HepG2 (cell line): ENCODE measurements around the gene MS4A18. TPM values are rescaled to one million over a fixed set of nuclear protein-coding genes. Genes with fewer than 3 reads are reported as not detected.

Experiments used
- ATAC-seq: fragments of 200-7000 bp; cut with Tn5 transposase; 3 replicates; pipeline ENCODE4 v1.9.1; 2020; ENCODE audit warnings: mild to moderate bottlenecking, moderate library complexity
- BruUV-seq: library from RNA; stranded (reverse); fragments of 400-500 nt; replicated peaks from 2 replicates; lab custom pipeline; 2021; lab: Mats Ljungman, UMichigan
- CTCF ChIA-PET: fragments of 300-600 bp; formaldehyde crosslinking; extraction: SDS; loops from one replicate; lab custom pipeline; 2021; ENCODE audit warnings: low total read pairs, inconsistent platforms, low intra/inter-chr PET ratio; lab: Yijun Ruan, JAX
- POLR2A ChIA-PET: fragments of 350-600 bp; sonication (Branson Sonifier 250); formaldehyde crosslinking; loops from one replicate; lab custom pipeline; 2020; ENCODE audit warnings: antibody characterized with exemption, inconsistent platforms; lab: Yijun Ruan, JAX
- DNase-seq: peaks from one replicate; pipeline ENCODE4 v3.0.0-alpha.2; 2015; ENCODE audit warnings: low spot score
- FAIRE-seq: peaks from 3 replicates; lab custom pipeline; 2011; peaks lifted over from hg19 to GRCh38; lab: Jason Lieb, UNC
- H2AFZ ChIP-seq: one replicate; pipeline ENCODE4 v1.6.1; 2011; ENCODE audit warnings: low read length, inconsistent platforms
- H3K27ac ChIP-seq: fragments of 300-600 bp; 3 replicates; pipeline ENCODE4 v1.8.0; 2011; ENCODE audit warnings: mixed run types, mild to moderate bottlenecking, mixed read lengths, low read length, inconsistent platforms; ENCODE audit not compliant: insufficient read depth; ENCODE audit errors: extremely low read length
- H3K27me3 ChIP-seq, 2 experiments: fragments of 200-600 bp in 1 of 2; 2 replicates in 1 of 2; 3 replicates in 1 of 2; pipeline versions ENCODE4 v1.6.0 to v1.8.0; 2011; ENCODE audit warnings: low read length in 2 of 2, mild to moderate bottlenecking in 2 of 2, moderate library complexity in 2 of 2, inconsistent platforms in 1 of 2; ENCODE audit not compliant: insufficient read depth in 2 of 2, control insufficient read depth in 1 of 2
- H3K36me3 ChIP-seq, 2 experiments: fragments of 200-600 bp in 1 of 2; replicated peaks in 1 of 2; 2 replicates in 1 of 2; 3 replicates in 1 of 2; pipeline versions ENCODE4 v1.5.1 to v1.8.0; 2011; ENCODE audit warnings: low read length in 2 of 2, inconsistent platforms in 1 of 2; ENCODE audit not compliant: insufficient read depth in 2 of 2, control insufficient read depth in 1 of 2
- H3K4me1 ChIP-seq: 2 replicates; pipeline ENCODE4 v1.5.1; 2012; ENCODE audit warnings: low read length, inconsistent platforms; ENCODE audit not compliant: insufficient read depth
- H3K4me2 ChIP-seq: 2 replicates; pipeline ENCODE4 v1.6.0; 2011; ENCODE audit warnings: low read depth, low read length, inconsistent platforms
- H3K4me3 ChIP-seq, 3 experiments: fragments of 200-600 bp in 1 of 3; sonication (generic), shearing (Covaris generic) in 1 of 3; replicated peaks in 1 of 3; 2 replicates each; pipeline ENCODE4 v1.5.1; 2011 to 2016; ENCODE audit warnings: low read length in 3 of 3, inconsistent platforms in 2 of 3, low read depth in 2 of 3, mild to moderate bottlenecking in 2 of 3, control low read depth in 1 of 3, mixed read lengths in 1 of 3; ENCODE audit not compliant: insufficient read depth in 1 of 3
- H3K79me2 ChIP-seq: one replicate; pipeline ENCODE4 v1.6.1; 2011; ENCODE audit warnings: low read length, inconsistent platforms; ENCODE audit not compliant: insufficient read depth
- H3K9ac ChIP-seq: 2 replicates; pipeline ENCODE4 v1.6.0; 2011; ENCODE audit warnings: mild to moderate bottlenecking, low read depth, low read length, inconsistent platforms; ENCODE audit not compliant: insufficient read depth
- H3K9me3 ChIP-seq: 2 replicates; pipeline ENCODE4 v1.5.1; 2012; ENCODE audit warnings: mild to moderate bottlenecking, low read length
- H4K20me1 ChIP-seq: 2 replicates; pipeline ENCODE4 v1.6.0; 2011; ENCODE audit warnings: inconsistent platforms, mild to moderate bottlenecking, low read length, moderate library complexity; ENCODE audit not compliant: insufficient read depth
- ATF6 ChIP-seq: sonication (generic); formaldehyde crosslinking; conservative IDR thresholded peaks from 2 replicates; pipeline ENCODE4 v1.4.0; 2020; ENCODE audit warnings: missing genetic modification reagents
- CHD2 ChIP-seq: IDR thresholded peaks from 2 replicates; pipeline ENCODE4 v1.6.1; 2011; ENCODE audit warnings: low read depth, low read length, improper control_type of control experiment
- CREB1 ChIP-seq, 2 experiments: fragments of 450-650 bp in 1 of 2; IDR thresholded peaks; 2 replicates each; pipeline ENCODE4 v1.6.1; 2016 to 2017; ENCODE audit warnings: control low read depth in 1 of 2, mild to moderate bottlenecking in 1 of 2, missing compliant biosample characterization in 1 of 2, missing genetic modification characterization in 1 of 2
- HNRNPUL1 ChIP-seq: fragments of 200-400 bp; formaldehyde crosslinking; IDR thresholded peaks from 2 replicates; pipeline ENCODE4 v1.6.1; 2017; ENCODE audit warnings: low read depth, mild to moderate bottlenecking, low read length, moderate library complexity
- NR2F6 ChIP-seq, 2 experiments: IDR thresholded peaks; 2 replicates each; pipeline ENCODE4 v1.6.1; 2016; ENCODE audit warnings: antibody characterized with exemption in 1 of 2, mild to moderate bottlenecking in 1 of 2
- ZMYM4 ChIP-seq: sonication (generic); formaldehyde crosslinking; IDR thresholded peaks from 2 replicates; pipeline ENCODE4 v1.8.1; 2023; ENCODE audit warnings: mild to moderate bottlenecking, missing genetic modification reagents
- ZNF143 ChIP-seq: sonication (generic); formaldehyde crosslinking; IDR thresholded peaks from 2 replicates; pipeline ENCODE4 v1.4.0; 2020; ENCODE audit warnings: missing genetic modification reagents
- ZNF318 ChIP-seq: sonication (generic); formaldehyde crosslinking; IDR thresholded peaks from 2 replicates; pipeline ENCODE4 v1.4.0; 2020; ENCODE audit warnings: mild to moderate bottlenecking, missing genetic modification reagents
- ZNF563 ChIP-seq: sonication (generic); formaldehyde crosslinking; IDR thresholded peaks from 2 replicates; pipeline ENCODE4 v1.8.0; 2022; ENCODE audit warnings: mild to moderate bottlenecking, moderate library complexity, missing genetic modification reagents
- WGBS: methylation state at CpG from one replicate; pipeline ENCODE4 v1.1.6; 2017; ENCODE audit warnings: low lambda C conversion rate; 5-methylcytosine and 5-hydroxymethylcytosine counted together
- in situ Hi-C: cut with HindIII; loops from 2 replicates; pipeline ENCODE4 v1.10.0; 2017; ENCODE audit warnings: low pct_unique_long_range_greater_than_20kb; ENCODE audit not compliant: extremely low pct_ligation_motif_present
- intact Hi-C: fragments of 100-400 bp; cut with micrococcal nuclease; formaldehyde crosslinking; loops from one replicate; pipeline ENCODE4 v1.10.0; 2022; ENCODE audit not compliant: unreplicated experiment
- polyA plus RNA-seq, 8 experiments: library from polyadenylated mRNA; depleted of rRNA in 3 of 8; stranded (reverse) in 7 of 8; unstranded in 1 of 8; fragments of >200 nt; fragmentation: Illumina TruSeq in 4 of 8; extraction: Trizol in 4 of 8; gene quantifications; 2 replicates each; pipeline versions ENCODE4 v1.2.1 to v1.2.3, GENCODE V29; 2011 to 2016; ENCODE audit warnings: low read depth in 4 of 8, missing spikeins in 1 of 8, mixed read lengths in 1 of 8; ENCODE audit not compliant: insufficient read depth in 1 of 8
- total RNA-seq, 5 experiments: library from RNA; depleted of rRNA; stranded (reverse); fragments of >200 nt; fragmentation: Illumina TruSeq; extraction: Trizol; gene quantifications; 2 replicates each; pipeline ENCODE4 v1.2.3, GENCODE V29; 2016; ENCODE audit warnings: low read depth in 1 of 5

The MS4A18 gene
- total and polyA plus RNA-seq, 2 of the 13 experiments (the other 11 are each of a cell fraction or from before 2014, with no cell fraction given), result not detected

GRCh38 chr11:60780065-60780464 lies 55.5 kb downstream of the MS4A18 start:
- Histone ChIP-seq H3K27me3 (peaks cover 0 to 5% of the 10 kb centered on the region in 2 experiments; a peak in 1 of 5 replicates), H2AFZ (no peak overlapping the region), H3K9me3 (no peaks in the 10 kb centered on the region), H3K4me2 (no peak overlapping the region), H4K20me1 (no peaks in the 10 kb centered on the region), H3K9ac (no peak overlapping the region), H3K4me1 (no peaks in the 10 kb centered on the region), H3K4me3 (no peak overlapping the region)
- CTCF ChIA-PET, result no interaction called here
- 21% methylated on average over 2 of the region's 2 CpGs for WGBS
- POLR2A ChIA-PET, result no interaction called here
- ATAC-seq, result no peak
- intact Hi-C loops, result no loop called here
- no peak for TF ChIP-seq ZNF563 (CRISPR knock-in tag)
- no peak for TF ChIP-seq CHD2
- TF ChIP-seq CREB1 (IDR thresholded peaks at IDR 0.05), result no peak
- no peak for TF ChIP-seq CREB1 (CRISPR knock-in tag; IDR thresholded peaks at IDR 0.05)
- TF ChIP-seq, all 625 proteins: peak for 0
- H3K36me3 ChIP-seq, result no peaks in the 10 kb centered on the region
- H3K79me2 ChIP-seq, result no peaks in the 10 kb centered on the region
- FAIRE-seq (no peak), DNase-seq (no peak)
- no peak overlapping the region for H3K27ac ChIP-seq
- in situ Hi-C loops, result no loop called here
- BruUV-seq, result no TSS peak

GRCh38 chr11:60780774-60781173 lies 56.3 kb downstream of the MS4A18 start:
- Histone ChIP-seq H3K9ac (no peak overlapping the region), H3K79me2 (no peaks in the 10 kb centered on the region), H2AFZ (no peak overlapping the region), H3K27me3 (peaks cover 0 to 5% of the 10 kb centered on the region in 2 experiments; a peak in 1 of 5 replicates), H3K9me3 (no peaks in the 10 kb centered on the region), H3K4me3 (no peak overlapping the region), H4K20me1 (no peaks in the 10 kb centered on the region), H3K36me3 (no peaks in the 10 kb centered on the region), H3K27ac (no peak overlapping the region), H3K4me1 (no peaks in the 10 kb centered on the region), H3K4me2 (no peak overlapping the region)
- in situ Hi-C loops (no loop called here), intact Hi-C loops (no loop called here)
- no TSS peak for BruUV-seq
- ATAC-seq (no peak), FAIRE-seq (no peak), DNase-seq (no peak)
- POLR2A ChIA-PET, result no interaction called here
- CTCF ChIA-PET, result no interaction called here
- TF ChIP-seq ZNF318 (no peak), HNRNPUL1 (no peak), ZNF143 (CRISPR knock-in tag) (no peak), ATF6 (no peak), NR2F6 (IDR thresholded peaks at IDR 0.05) (no peak), NR2F6 (CRISPR knock-in tag; IDR thresholded peaks at IDR 0.05) (no peak), ZMYM4 (CRISPR knock-in tag) (no peak)
